HG03108 (cell line): Measurements from ENCODE around the gene BSN.
A peak's percentile ranks its signal among the peaks of the same experiment; 100 is the strongest.

Experiments used
- ATAC-seq: cut with Tn5 transposase; IDR thresholded peaks from one replicate; pipeline ENCODE4 v1.9.1; 2021; ENCODE audit warnings: moderate library complexity; ENCODE audit not compliant: unreplicated experiment

Gene BSN

GRCh38 chr3:49712631-49713317, 158.5 kb downstream of the BSN start:
- ATAC-seq: no peak

DNA sequence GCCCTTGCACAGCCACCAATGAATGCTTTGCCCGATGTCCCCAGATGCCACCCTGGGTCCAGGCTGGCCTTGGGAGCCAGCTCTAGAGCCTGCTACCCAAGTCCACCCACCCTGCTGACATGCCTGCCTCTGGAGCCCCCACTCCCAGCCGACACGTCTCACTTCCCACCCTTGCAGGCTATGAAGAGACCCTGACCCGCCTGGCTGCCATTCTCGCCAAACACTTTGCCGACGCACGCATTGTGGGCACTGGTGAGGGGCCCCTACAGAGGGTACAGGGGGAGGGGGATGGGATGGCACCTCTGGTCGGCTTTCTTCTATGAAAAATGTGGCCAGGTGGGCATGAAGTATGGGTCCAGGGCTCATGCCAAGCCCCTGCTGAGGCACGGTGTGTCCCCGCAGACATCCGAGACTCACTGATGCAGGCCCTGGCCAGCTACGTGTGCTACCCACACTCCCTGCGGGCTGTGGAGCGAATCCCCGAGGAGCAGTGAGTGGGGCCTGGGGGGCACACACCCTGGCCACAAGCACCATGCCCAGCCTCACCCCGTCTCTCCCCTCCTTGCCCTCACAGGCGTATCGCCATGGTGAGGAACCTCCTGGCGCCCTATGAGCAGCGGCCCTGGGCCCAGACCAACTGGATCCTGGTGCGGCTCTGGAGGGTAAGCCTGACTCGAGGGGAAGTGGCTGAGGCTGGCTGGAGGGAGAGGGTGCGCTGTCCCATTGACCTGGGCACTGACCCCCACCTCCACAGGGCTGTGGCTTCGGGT, 159.2 kb downstream of the BSN start:
- ATAC-seq: no peak

GRCh38 chr3:49714728-49715550, 160.7 kb downstream of the BSN start:
- ATAC-seq: no peak

- ATAC-seq: no peak
Measured at GRCh38 chr3:49715611-49716121, 161.4 kb downstream of the BSN start.

DNA sequence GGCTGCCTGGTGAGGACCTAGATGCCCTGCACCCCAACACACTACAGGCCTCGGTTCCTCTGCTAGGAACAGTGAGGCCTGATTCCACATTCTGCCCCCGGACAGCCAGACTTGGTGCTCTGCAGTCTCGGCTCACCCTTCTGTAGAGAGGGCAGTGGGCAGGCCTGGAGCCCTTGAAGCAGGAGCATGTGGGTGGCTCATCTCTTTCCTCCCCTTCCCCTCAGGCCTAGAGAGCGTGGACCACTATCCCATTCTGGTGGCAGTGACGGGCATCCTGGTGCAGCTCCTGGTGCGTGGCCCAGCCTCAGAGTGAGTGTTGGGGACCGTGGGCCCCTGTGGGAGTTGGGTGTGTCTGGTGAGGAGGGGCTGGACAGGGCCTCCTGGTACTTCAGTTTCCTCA, 161.9 kb downstream of the BSN start:
- no peak for ATAC-seq

GRCh38 chr3:49716691-49717210, 162.5 kb downstream of the BSN start:
- ATAC-seq: no peak

DNA sequence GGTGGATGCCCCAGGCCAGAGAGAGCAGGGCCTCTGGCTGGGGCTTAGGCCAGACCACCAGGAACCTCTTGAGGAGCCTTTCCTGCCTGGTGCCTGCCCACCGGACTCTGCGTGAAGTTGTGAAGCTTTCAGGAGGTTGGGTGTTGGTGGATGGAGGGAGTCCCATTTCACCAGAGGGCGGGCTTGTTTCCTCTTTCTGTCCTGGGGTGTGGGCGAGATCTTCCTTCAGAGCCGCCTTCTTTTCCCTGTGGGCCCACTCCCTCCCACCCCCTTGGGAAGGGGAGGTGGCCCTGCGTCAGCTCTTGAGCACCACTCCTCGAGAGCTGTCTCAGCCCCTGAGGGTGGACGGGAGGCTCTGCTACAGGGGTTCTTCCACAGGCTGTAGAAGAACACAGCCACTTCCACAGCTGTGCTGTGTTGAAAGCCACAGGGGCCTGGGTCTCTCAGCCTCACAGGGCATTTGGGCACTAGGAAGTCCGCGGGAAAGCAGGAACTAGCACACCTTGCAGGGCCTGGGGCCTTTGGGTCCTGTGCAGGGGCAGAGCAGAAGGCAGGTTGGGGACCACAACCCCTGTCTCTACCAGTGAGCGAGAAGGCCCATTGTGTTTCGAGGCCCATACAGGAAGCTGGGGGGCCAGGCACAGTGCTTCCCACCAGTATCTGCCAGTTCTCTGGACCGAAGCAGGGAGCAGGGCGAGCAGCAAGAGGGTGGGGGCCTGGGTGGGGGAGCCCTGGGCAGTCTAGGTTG, 163.1 kb downstream of the BSN start:
- ATAC-seq: no peak

DNA sequence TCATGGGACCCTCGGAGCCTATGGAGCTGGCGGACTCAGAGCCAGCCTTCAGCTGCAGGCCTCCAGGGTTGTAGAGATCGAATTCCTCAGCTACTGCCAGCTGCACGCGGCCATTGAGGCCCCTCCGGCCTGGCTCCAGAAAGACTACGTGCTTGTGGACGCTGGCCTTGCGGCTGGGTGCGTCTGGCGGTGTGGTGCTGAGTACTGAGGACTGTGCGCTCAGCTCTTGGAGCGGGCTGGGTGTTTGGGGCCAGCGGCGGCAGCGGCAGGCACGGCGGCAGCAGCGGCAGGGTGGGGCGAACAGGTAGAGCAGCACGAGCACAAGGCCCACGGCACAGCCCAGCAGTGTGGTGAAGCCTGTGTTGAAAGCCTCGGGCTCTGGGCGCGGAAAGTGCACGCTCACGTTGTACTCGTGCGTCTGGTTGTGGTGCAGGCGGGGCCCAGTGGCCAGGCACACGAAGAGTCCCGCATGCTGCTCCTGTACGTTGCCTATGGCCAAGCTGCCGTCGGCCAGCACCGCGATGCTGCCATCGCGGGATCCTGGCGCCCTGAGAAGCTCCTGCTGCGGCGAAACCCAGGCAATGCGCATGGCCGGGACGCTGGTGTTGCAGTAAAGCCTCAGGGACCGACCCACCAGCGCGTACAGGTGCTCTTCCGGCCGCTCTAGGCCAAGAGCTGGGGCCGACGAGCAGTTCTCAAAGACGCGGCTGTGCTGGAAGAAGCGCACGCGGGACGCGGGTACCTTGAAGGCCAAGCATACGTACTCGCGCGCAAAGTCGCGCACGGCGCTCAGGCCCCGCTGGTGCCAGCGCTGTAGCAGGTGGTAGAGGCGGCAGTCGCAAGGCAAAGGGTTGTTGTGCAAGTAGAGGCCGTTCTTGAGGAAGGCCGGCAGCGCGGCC, 163.9 kb downstream of the BSN start:
- no peak for ATAC-seq

DNA sequence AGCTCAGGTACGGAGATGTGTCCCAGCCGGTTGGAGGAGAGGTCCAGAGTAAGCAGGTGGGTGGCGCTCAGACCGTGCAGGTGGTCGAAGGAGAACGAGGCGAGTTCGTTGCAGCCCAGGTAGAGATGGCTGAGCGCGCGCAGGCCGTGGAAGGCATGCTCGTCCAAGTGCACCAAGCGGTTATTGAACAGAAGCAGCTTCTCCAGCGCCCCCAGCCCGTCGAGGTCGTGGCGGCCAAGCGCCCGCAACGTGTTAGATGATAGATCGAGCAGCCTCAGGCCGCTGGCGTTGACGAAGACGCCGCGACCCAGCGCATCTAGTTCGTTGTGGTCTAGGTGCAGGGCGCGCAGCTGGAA, 164.6 kb downstream of the BSN start:
- ATAC-seq: no peak

- ATAC-seq: peak; percentile 46
Measured at GRCh38 chr3:49719214-49719884, 165.1 kb downstream of the BSN start, which contains the start of gene AMIGO3. AMIGO3 (minus strand) TSS chr3:49719684; CDS start chr3:49719465, 219 bp downstream.
